ENCODE data around the gene BMAL2. TPM values are rescaled to one million over a fixed set of nuclear protein-coding genes. Genes with fewer than 3 reads are reported as not detected.

Gene BMAL2
- total RNA-seq, 1 experiment from 2014 or later, result 23.1 TPM

GRCh38 chr12:27303139-27304111, 29.2 kb upstream of the BMAL2 start:
- H3K79me2 ChIP-seq (ENCODE audit: insufficient read depth, low read length), result no peaks in the 10 kb centered on the region
- no peaks in the 10 kb centered on the region for H3K9me3 ChIP-seq (ENCODE audit: control insufficient read depth, low read depth, low read length)
- DNase-seq, result no peak
- no peak overlapping the region for H2BK15ac ChIP-seq (ENCODE audit: low read depth, low read length)
- no peak overlapping the region for H2AFZ ChIP-seq (ENCODE audit: low read length)
- no peak overlapping the region for H3T11ph ChIP-seq (ENCODE audit: low read length)
- Mint-ChIP-seq H3K27me3 (ENCODE audit: low read depth) (no peaks in the 10 kb centered on the region), H3K27ac (peak overlapping the region in 1 of 3 experiments; percentile 59; a peak in 2 of 7 replicates), H3K36me3 (ENCODE audit: insufficient read depth in 1 of 3, low read depth in 3 of 3) (peaks cover 11 to 29% (median 28%) of the 10 kb centered on the region in 3 experiments), H3K4me3 (no peak overlapping the region), H3K9me3 (peaks cover 7 to 9% of the 10 kb centered on the region in 2 experiments; a peak in 4 of 5 replicates), H3K4me1 (no peaks in the 10 kb centered on the region)
- no peak overlapping the region for H2BK12ac ChIP-seq (ENCODE audit: insufficient read length, low read depth, low read length)
- no peak overlapping the region for H3K4ac ChIP-seq (ENCODE audit: low read depth, low read length)
- H3K4me2 ChIP-seq (ENCODE audit: insufficient read depth, insufficient read length, low read length), result no peak overlapping the region
- no peaks in the 10 kb centered on the region for H3K23me2 ChIP-seq (ENCODE audit: insufficient read length, low read depth, low read length, poor library complexity, severe bottlenecking)
- H2BK120ac ChIP-seq (ENCODE audit: low read depth, low read length, poor library complexity, severe bottlenecking), result no peak overlapping the region
- WGBS (ENCODE audit: extremely low coverage, insufficient read length, low lambda C conversion rate), result 100% methylated on average over 2 of the region's 3 CpGs
- no peak overlapping the region for H2BK5ac ChIP-seq (ENCODE audit: insufficient read length, low read length)
- no peak overlapping the region for H2BK20ac ChIP-seq (ENCODE audit: low read depth, low read length, poor library complexity, severe bottlenecking)
- H3K56ac ChIP-seq (ENCODE audit: insufficient read length, low read depth, low read length), result no peak overlapping the region
- H4K5ac ChIP-seq (ENCODE audit: insufficient read length, low read depth, low read length), result no peak overlapping the region
- H4K8ac ChIP-seq (replicated peaks; ENCODE audit: insufficient read length, low read depth, low read length), result no peak overlapping the region
- H3K27me3 ChIP-seq (ENCODE audit: insufficient read depth, low read length), result no peaks in the 10 kb centered on the region
- H2AK5ac ChIP-seq (ENCODE audit: insufficient read length, low read length), result no peak overlapping the region
- no peaks in the 10 kb centered on the region for H3K4me1 ChIP-seq (ENCODE audit: insufficient read depth, low read length)
- no peak for TF ChIP-seq CTCF (conservative IDR thresholded peaks at IDR 0.05)
- H3K9ac ChIP-seq (ENCODE audit: extremely low read depth, insufficient read length, low read length), result no peak overlapping the region
- H3K14ac ChIP-seq (ENCODE audit: insufficient read depth, low read length), result no peak overlapping the region
- H3K18ac ChIP-seq (ENCODE audit: insufficient read length, low read depth, low read length), result no peak overlapping the region
- H3K23ac ChIP-seq (ENCODE audit: insufficient read length, low read depth, low read length), result no peak overlapping the region
- no peak overlapping the region for H3K27ac ChIP-seq (ENCODE audit: insufficient read length, low read depth, low read length)
- H4K20me1 ChIP-seq (ENCODE audit: control insufficient read depth, insufficient read depth, insufficient read length), result no peaks in the 10 kb centered on the region
- H3K79me1 ChIP-seq (ENCODE audit: insufficient read depth, low read depth, low read length, poor library complexity, severe bottlenecking), result no peaks in the 10 kb centered on the region
- no peak overlapping the region for H4K91ac ChIP-seq (ENCODE audit: insufficient read length, low read depth, low read length)
